Dermis blood vessel endothelial cell (primary cell): ENCODE data around the gene KRTAP19-4. TPM values are rescaled to one million over a fixed set of nuclear protein-coding genes. Genes with fewer than 3 reads are reported as not detected.
"Not testable (repeated sequence)": the region's sequence is repeated elsewhere in the genome, so short reads cannot be mapped to it uniquely, and the experiment has no call there.

Experiments
- DNase-seq: peaks from one replicate; pipeline ENCODE4 v3.0.0; 2010
- total RNA-seq: library from RNA; depleted of rRNA; stranded (reverse); fragments of >200 nt; gene quantifications from 2 replicates; pipeline ENCODE4 v1.2.3, GENCODE V29; 2014

Gene KRTAP19-4, protein sequence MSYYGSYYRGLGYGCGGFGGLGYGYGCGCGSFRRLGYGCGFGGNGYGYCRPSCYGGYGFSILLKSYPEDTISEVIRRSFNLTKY
- not detected in 2 replicates for total RNA-seq

DNA sequence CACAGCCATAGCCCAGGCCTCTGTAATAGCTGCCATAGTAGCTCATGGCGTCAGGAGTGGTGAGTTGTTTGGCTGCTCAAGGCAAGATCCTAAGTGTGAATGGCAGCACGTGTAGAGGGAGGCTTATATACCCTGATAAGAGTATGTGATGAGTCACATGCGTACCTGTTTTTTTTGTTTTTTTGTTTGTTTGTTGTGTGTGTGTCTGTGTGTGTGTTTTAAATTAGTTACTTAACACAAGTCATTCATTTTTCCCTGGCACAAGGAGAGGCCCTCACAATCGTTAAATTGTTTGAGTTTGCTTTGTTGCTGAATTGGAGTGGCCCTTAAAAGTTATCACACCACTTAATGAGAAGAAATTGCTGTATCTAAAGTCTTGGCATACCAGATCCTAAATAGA is at the start of gene KRTAP19-4:
KRTAP19-4 (minus strand) TSS at position 101 of the 400 bp plus-strand sequence; CDS start at position 46, 55 bp downstream.
- no peak for DNase-seq

DNA sequence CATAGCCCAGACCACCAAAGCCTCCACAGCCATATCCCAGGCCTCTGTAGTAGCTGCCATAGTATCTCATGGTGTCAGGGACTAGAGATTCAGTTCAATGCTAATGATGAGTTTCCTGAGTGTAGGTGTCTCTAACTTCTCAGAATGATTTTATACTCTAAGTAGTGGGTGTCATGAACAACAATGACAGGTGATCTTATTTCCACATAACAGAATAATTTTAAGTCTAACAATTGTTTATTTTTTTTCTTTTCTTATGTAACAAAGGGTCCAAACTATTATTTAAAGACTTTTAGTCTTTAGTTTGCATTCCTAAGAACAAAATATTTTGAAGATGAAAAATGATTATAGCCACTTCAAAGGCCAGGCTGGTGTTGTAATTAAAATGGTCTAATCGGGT is 44.8 kb upstream of the KRTAP19-4 start, which contains the start of gene KRTAP19-6:
KRTAP19-6 (minus strand) TSS at position 101 of the 400 bp plus-strand sequence; CDS start at position 70, 31 bp downstream.
- DNase-seq = no peak

DNA sequence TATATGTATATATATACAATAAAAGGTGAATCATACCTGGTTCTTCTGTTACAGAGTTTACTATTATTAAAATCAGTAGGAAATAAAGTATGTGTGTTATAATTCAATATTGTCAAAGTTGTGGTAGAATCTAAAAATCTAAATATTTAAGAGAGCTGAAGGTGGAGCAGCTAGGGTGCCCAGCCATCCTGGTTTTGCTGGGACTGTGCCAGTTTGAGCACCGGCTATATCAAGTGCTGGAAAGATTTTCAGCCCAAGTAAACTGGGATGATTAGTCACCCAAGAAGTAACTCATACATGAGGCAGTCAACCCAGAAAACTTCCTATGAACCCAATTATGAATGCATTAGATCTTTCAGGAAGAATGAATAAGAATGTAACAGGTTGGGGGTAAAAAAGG is 21.9 kb upstream of the KRTAP19-4 start:
- DNase-seq = no peak

DNA sequence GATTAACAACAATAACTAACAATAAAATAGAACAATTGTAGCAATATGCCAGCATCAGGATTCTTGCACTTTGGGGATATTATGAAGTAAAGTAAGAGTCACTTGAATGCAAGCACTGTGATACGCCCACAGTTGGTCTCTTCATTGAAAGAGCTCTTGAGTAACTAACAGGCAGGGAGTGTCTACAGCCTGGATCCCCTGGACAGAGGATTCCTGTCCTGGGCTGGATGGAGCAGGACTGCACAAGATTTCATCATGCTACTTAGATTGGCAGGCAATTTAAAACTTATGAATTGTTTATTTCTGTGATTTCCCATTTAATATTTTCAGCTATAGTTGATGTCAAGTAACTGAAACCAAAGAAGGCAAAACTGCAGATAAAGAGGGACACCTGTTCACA is 18.7 kb upstream of the KRTAP19-4 start:
- no peak for DNase-seq

DNA sequence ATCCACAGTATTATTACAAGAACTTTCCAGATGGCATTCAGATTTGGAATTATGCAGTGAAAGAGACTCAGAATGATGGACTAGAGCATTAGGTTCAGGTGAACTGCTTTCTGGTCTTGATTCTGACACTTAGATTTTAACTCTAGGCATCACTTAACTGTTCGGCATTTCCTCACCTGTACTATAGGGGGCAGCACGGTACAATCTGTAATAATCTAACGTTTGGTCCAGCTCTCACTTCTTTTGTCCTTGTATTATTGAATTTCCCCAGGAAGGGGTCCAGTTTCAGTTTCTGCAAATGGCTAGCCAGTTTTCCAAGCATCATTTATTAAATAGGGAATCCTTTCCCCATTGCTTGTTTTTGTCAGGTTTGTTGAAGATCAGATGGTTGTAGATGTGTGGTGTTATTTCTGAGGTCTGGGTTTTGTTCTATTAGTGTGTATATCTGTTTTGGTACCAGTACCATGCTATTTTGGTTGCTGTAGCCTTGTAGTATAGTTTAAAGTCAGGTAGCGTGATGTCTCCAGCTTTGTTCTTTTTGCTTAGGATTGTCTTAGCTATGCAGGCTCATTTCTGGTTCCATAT is 8.7 kb upstream of the KRTAP19-4 start:
- DNase-seq = not testable (repeated sequence)

DNA sequence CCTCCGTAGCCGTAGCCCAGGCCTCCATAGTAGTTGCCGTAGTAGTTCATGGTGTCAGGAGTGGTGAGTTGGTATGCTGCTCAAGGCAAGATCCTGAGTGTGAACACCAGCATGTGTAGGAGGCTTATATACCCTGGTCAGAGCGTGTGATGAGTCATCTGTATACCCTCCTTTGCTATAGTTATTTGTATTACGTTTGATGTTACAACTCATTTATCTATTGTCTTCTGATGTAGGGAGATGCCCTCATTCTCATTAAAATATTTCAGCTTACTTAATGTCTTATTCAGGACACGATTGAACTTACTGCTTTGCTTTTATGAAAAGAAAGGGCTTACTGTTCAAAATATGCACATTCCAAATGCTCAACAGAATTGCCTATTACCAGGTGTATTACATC is 5.1 kb upstream of the KRTAP19-4 start, which contains the start of gene KRTAP19-5:
KRTAP19-5 (minus strand) TSS at position 101 of the 400 bp plus-strand sequence; CDS start at position 50, 51 bp downstream.
- DNase-seq = no peak

DNA sequence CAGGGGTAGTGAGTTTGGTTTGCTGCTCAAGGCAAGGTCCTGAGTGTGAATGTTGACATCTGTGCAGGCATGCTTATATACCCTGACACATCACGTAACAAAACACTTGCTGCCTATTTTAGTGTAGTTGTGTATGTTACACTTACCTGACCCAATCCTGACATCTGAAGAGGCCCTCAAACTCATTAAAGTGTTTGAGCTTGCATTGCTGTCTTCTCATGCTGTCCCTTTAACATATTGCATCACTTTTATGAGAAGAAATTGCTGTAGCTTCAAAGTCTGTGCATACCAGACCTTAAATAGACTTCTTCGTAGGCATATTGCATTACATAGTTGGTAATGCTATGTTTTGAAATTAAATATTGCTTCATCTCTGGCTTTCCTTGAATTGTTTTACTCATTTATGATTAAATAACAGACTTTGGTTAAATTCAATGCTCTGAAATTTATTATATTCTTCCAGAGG is 5.0 kb downstream of the KRTAP19-4 start, which contains the start of gene KRTAP19-3:
KRTAP19-3 (minus strand) TSS at position 51 of the 466 bp plus-strand sequence. CDS start 56 bp downstream, outside the sequence.
- no peak for DNase-seq

DNA sequence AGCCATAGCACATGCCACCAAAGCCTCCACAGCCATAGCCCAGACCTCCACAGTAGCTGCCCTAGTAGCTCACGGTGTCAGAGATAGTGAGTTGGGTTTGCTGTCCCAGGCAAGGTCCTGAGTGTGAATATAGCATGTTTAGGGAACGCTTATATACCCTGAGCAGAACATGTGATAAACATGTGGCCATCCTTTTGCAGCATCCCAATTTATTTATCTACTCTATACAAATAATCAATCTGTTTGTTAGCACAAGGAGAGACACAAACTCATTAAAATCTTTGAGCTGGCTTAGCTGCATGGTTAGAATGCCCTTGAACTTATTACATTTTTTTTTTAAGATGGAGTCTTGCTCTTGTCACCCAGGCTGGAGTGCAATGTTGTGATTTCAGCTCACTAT is 9.6 kb downstream of the KRTAP19-4 start, which contains the start of gene KRTAP19-2:
KRTAP19-2 (minus strand) TSS at position 101 of the 400 bp plus-strand sequence; CDS start at position 13, 88 bp downstream.
- DNase-seq = no peak

DNA sequence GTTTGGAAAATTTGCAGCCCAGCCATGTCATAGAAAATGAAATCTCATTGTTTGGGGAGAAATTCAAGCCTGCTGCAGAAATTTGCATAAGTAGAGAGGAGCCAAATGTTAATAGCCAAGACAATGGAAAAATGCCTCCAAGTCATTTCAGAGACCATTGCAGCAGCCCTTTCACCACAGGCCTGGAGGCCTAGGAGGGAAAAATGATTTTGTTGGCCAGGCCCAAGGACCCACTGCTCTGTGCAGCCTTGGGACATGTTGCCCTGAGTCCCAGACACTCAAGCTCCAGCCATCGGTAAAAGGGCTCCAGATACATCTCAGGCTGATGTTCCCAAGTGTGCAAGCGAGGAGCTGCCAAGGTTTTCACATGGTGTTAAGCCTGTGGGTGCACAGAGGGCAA is 10.8 kb downstream of the KRTAP19-4 start:
- DNase-seq = no peak

DNA sequence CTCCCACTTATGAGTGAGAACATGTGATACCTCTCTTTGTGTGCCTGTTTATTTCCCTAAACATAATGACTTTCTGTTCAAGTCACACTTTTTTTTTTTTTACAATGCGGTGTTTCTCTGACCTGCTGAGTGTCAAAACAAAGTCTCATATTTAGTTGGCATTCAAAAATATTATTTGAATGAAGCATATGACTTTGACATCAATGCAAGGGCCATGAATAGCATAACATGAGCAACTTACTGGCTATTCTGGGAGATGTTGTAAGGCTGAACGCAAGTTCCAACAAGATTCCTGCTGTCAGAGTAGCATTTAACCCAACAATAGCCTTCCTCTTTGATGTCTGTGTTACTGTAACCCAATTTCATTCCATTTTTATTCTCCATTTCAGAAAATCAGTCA is 14.8 kb downstream of the KRTAP19-4 start:
- DNase-seq = no peak

DNA sequence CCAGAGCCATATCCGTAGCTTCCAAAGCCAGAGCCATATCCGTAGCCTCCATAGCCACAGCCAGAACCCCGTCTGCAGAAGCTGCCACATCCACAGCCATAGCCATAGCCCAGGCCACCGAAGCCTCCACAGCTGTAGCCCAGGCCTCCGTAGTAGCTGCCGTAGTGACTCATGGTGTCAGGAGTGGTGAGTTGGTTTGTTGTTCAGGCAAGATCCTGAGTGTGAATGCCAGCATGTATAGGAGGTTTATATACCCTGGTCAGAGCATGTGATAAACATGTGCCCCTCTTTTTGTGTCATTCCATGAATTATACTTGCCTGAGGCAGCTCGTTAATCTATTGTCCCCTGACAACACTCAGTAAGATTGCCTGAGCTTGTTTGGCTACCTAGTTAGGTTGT is 16.8 kb downstream of the KRTAP19-4 start, which contains the start of gene KRTAP19-1:
KRTAP19-1 (minus strand) TSS at position 223 of the 400 bp plus-strand sequence; CDS start at position 173, 50 bp downstream.
- no peak for DNase-seq

DNA sequence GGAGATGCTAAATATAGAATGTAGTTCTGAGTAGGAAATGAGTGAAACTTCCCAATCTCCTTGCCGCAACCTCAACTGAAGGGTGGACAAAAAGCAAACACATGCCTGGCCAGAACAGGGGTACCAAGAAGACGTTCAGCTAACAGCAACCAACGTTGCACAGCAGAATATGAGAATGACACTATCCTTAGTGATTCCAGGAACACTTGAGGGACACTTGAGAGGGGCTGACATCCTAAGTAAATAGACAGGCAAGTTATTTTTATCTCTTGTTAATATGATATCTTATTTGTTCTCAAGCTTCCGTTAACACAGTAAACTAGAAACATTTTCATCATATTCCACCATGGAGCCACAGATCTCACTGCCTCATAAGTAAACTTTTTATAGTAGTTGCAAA is 17.7 kb downstream of the KRTAP19-4 start:
- no peak for DNase-seq

DNA sequence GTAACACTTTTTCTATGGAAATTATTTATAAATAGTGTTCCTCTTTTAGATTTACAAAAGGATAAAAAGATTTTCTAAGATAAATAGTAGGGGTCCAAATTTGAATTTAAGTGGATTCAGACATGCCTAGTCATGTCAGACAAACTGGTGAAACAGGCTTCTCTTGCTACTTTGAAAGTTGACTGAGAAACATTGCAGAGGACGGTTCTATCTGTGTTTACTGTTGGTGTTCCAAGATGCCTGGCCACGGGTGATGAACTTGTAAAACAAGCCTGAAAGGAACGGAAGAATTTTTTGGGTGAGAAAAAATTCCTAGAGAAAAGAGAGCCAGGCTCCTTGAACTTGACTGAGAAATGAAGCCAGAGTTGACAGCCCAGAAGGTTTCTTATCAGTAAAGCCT is 19.0 kb downstream of the KRTAP19-4 start:
- no peak for DNase-seq

DNA sequence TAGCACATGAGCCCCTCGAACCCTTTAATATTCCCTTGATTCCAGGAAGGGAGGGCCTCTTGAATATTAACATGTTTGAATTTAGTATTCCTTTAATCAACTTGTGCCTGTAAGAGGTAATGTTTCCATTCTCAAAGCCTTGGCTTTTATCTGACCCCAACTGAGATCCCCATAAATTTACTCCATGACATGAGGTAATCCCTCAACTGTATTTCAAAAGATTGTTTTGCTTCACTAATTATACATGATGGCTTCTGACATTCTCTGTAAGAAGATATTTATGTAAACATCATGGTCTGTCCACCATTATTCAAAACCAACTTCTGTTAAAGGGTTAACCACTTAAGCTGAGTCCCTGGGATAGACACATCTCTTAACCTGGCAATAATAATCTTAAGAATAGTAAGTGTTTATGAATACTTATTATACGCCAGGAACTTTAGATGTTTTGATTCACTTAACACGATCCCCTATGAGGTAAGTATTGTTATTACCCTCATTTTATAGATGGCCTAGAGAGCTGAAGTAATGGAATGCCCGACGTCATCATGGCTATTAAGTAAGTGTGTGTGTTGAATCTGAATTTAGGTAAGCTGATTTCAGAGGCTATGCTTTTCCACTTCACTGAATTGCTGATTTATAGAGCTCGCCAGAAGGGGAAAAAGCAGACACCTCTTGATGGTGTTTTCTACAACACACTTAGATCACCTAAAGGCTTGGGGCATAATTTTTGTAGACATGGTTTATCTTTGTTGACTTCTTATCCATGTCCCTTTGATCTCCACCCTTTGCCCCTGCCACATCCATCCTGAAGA is 27.9 kb downstream of the KRTAP19-4 start:
- DNase-seq = no peak

DNA sequence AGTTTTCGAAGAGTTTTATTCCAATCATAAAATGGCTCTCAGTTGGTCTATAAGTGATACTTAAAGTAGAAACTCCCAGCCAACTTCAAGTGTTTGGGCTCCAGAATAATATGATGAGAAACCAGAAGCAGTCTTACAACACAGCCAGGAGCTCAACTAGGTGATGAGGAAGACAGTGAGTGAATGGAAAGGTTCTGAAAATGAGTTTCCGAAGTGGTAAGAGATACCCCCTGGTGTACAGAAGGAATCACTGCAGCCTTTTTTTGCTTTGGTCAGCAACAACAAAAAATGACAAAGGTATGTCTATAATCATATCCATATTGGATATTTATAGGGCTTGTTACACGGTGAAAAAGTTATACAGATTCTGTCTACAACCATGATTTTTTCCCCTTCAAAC is 33.3 kb downstream of the KRTAP19-4 start:
- no peak for DNase-seq

DNA sequence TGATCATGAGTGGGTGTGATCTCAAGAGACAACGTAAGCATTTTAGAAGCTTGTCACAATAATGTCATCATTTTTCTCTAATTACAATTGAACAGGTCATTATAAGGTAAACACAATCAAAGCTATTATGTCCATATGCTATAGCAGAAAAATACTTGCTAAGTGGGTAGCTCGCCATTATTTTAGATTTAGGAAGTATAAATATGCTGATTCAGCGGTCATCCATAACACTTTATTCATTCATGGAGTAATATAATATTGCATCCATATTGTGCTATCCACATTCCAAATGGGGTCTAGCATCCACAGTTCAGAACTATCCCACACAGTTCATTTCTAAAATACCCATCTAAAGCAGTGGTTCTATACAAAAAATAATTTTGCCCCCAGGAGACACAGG is 48.5 kb downstream of the KRTAP19-4 start:
- no peak for DNase-seq

DNA sequence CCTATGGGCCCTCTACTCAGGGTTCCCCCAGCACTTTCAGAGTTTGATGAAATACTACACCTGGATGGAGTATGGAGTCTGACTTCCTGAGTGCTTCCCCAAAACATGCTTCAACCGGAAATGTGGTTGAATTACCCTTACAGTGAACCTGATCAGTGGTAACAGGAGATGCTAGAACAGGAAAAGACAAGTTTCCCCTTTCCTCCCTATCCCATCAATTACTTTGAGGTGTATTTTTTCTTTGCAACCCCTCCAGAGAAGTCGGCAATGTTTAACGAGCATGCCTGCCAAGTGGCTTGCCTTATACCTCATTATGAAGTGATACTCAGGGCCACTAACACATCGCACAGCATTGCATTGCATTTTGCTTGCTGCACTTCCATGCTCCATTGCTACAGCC is 49.9 kb downstream of the KRTAP19-4 start:
- no peak for DNase-seq

Other genes starting within 250 kb of the KRTAP19-4 start
- gene KRTAP24-1, start 214.2 kb downstream of the KRTAP19-4 start, total RNA-seq = not detected in 2 replicates
- not detected in 2 replicates for gene KRTAP25-1, start 207.7 kb downstream of the KRTAP19-4 start, total RNA-seq
- not detected in 2 replicates for gene KRTAP26-1, start 176.8 kb downstream of the KRTAP19-4 start, total RNA-seq
- not detected in 2 replicates for gene KRTAP27-1, start 159.5 kb downstream of the KRTAP19-4 start, total RNA-seq
- gene KRTAP23-1, start 148.6 kb downstream of the KRTAP19-4 start, total RNA-seq = not detected in 2 replicates
- gene KRTAP13-2, start 124.9 kb downstream of the KRTAP19-4 start, total RNA-seq = not detected in 2 replicates
- not detected in 2 replicates for gene KRTAP13-1, start 101.1 kb downstream of the KRTAP19-4 start, total RNA-seq
- not detected in 2 replicates for gene KRTAP13-3, start 71.2 kb downstream of the KRTAP19-4 start, total RNA-seq
- gene KRTAP13-4, start 66.9 kb downstream of the KRTAP19-4 start, total RNA-seq = not detected in 2 replicates
- not detected in 2 replicates for gene KRTAP15-1, start 56.9 kb downstream of the KRTAP19-4 start, total RNA-seq
- gene KRTAP19-1, start 16.8 kb downstream of the KRTAP19-4 start, total RNA-seq = not detected in 2 replicates
- not detected in 2 replicates for gene KRTAP19-2, start 9.7 kb downstream of the KRTAP19-4 start, total RNA-seq
- not detected in 2 replicates for gene KRTAP19-3, start 5.2 kb downstream of the KRTAP19-4 start, total RNA-seq
- not detected in 2 replicates for gene KRTAP19-5, start 5.0 kb upstream of the KRTAP19-4 start, total RNA-seq
- gene KRTAP19-6, start 44.7 kb upstream of the KRTAP19-4 start, total RNA-seq = not detected in 2 replicates
- gene KRTAP19-7, start 64.1 kb upstream of the KRTAP19-4 start, total RNA-seq = not detected in 2 replicates
- gene KRTAP22-2, start 93.2 kb upstream of the KRTAP19-4 start, total RNA-seq = not detected in 2 replicates
- not detected in 2 replicates for gene KRTAP6-3, start 95.3 kb upstream of the KRTAP19-4 start, total RNA-seq
- gene KRTAP6-2, start 101.7 kb upstream of the KRTAP19-4 start, total RNA-seq = not detected in 2 replicates
- gene KRTAP22-1, start 103.9 kb upstream of the KRTAP19-4 start, total RNA-seq = not detected in 2 replicates
- not detected in 2 replicates for gene KRTAP6-1, start 116.8 kb upstream of the KRTAP19-4 start, total RNA-seq
- not detected in 2 replicates for gene KRTAP20-1, start 119.3 kb upstream of the KRTAP19-4 start, total RNA-seq
- gene KRTAP20-4, start 123.5 kb upstream of the KRTAP19-4 start, total RNA-seq = not detected in 2 replicates
- gene KRTAP20-2, start 138.0 kb upstream of the KRTAP19-4 start, total RNA-seq = not detected in 2 replicates
- gene KRTAP20-3, start 145.7 kb upstream of the KRTAP19-4 start, total RNA-seq = not detected in 2 replicates
- not detected in 2 replicates for gene KRTAP21-3, start 221.6 kb upstream of the KRTAP19-4 start, total RNA-seq